H1 (cell line): Measurements from ENCODE around the gene TSPEAR. TPM values are rescaled to one million over a fixed set of nuclear protein-coding genes. Genes with fewer than 3 reads are reported as not detected.

Experiments used
- CTCF ChIA-PET: fragments of 300-600 bp; sonication (Branson Sonifier 250); formaldehyde crosslinking; loops from one replicate; lab custom pipeline; 2021; ENCODE audit not compliant: partially characterized antibody; lab: Charles Lee
- POLR2A ChIA-PET: fragments of 300-600 bp; sonication (Branson Sonifier 250); formaldehyde crosslinking; loops from one replicate; lab custom pipeline; 2021; ENCODE audit warnings: inconsistent platforms; ENCODE audit not compliant: partially characterized antibody; lab: Charles Lee
- DNase-seq, 2 experiments: peaks; one replicate each; pipeline versions ENCODE4 v3.0.0 to v3.0.0-alpha.2; 2010 to 2022; ENCODE audit warnings: low spot score in 2 of 2, low read depth in 1 of 2, mixed read lengths in 1 of 2
- FAIRE-seq: peaks from 2 replicates; lab custom pipeline; 2011; peaks lifted over from hg19 to GRCh38; lab: Jason Lieb, UNC
- H2AFZ ChIP-seq: 2 replicates; pipeline ENCODE4 v1.8.1; 2012; ENCODE audit warnings: low read length, inconsistent platforms
- H2AK5ac ChIP-seq: 2 replicates; pipeline ENCODE4 v1.6.1; 2013; ENCODE audit warnings: low read depth, low read length
- H2BK120ac ChIP-seq: replicated peaks from 2 replicates; pipeline ENCODE3; 2013; ENCODE audit warnings: low read depth, low read length, inconsistent platforms
- H2BK12ac ChIP-seq: 2 replicates; pipeline ENCODE4 v1.6.1; 2013; ENCODE audit warnings: low read depth, low read length
- H2BK15ac ChIP-seq: 2 replicates; pipeline ENCODE4 v1.6.1; 2013; ENCODE audit warnings: low read length
- H2BK20ac ChIP-seq: 2 replicates; pipeline ENCODE4 v1.6.1; 2013; ENCODE audit warnings: low read length
- H2BK5ac ChIP-seq: 2 replicates; pipeline ENCODE4 v1.6.1; 2013; ENCODE audit warnings: low read depth, low read length
- H3K14ac ChIP-seq: 2 replicates; pipeline ENCODE4 v1.6.1; 2013; ENCODE audit warnings: inconsistent platforms; ENCODE audit not compliant: insufficient read length
- H3K18ac ChIP-seq: 2 replicates; pipeline ENCODE4 v1.6.1; 2013; ENCODE audit warnings: low read length; ENCODE audit errors: extremely low read depth
- H3K23ac ChIP-seq: 2 replicates; pipeline ENCODE4 v1.6.1; 2013; ENCODE audit warnings: inconsistent platforms; ENCODE audit not compliant: insufficient read length
- H3K23me2 ChIP-seq: 2 replicates; pipeline ENCODE4 v1.6.1; 2013; ENCODE audit warnings: low read depth, low read length
- H3K27ac ChIP-seq: 2 replicates; pipeline ENCODE4 v1.6.1; 2011; ENCODE audit warnings: low read depth, low read length, inconsistent platforms
- H3K27me3 ChIP-seq, 4 experiments: replicated peaks in 1 of 4; 1 replicate in 1 of 4; 2 replicates in 3 of 4; pipeline versions ENCODE4 v1.6.1 to v1.8.1; 2011 to 2013; ENCODE audit warnings: low read length in 3 of 4, mild to moderate bottlenecking in 3 of 4, inconsistent platforms in 2 of 4, mixed read lengths in 2 of 4, moderate library complexity in 1 of 4; ENCODE audit not compliant: control insufficient read depth in 3 of 4, insufficient read depth in 3 of 4; ENCODE audit errors: extremely low read depth in 1 of 4
- H3K36me3 ChIP-seq, 4 experiments: 2 replicates each; pipeline versions ENCODE4 v1.6.1 to v1.8.1; 2011 to 2013; ENCODE audit warnings: mild to moderate bottlenecking in 4 of 4, low read length in 3 of 4, moderate library complexity in 2 of 4, control low read depth in 1 of 4, inconsistent platforms in 1 of 4; ENCODE audit not compliant: insufficient read depth in 4 of 4, control insufficient read depth in 2 of 4
- H3K4ac ChIP-seq: replicated peaks from 2 replicates; pipeline ENCODE3; 2013; ENCODE audit warnings: low read length, low read depth, mixed read lengths, inconsistent platforms; ENCODE audit not compliant: insufficient read length
- H3K4me1 ChIP-seq, 4 experiments: replicated peaks in 1 of 4; 1 replicate in 1 of 4; 2 replicates in 3 of 4; pipeline versions ENCODE4 v1.6.1 to v1.8.1; 2011 to 2013; ENCODE audit warnings: low read length in 3 of 4, inconsistent platforms in 2 of 4, mixed read lengths in 1 of 4; ENCODE audit not compliant: insufficient read depth in 4 of 4, control insufficient read depth in 3 of 4
- H3K4me2 ChIP-seq, 2 experiments: 2 replicates each; pipeline versions ENCODE4 v1.6.1 to v1.8.1; 2011 to 2013; ENCODE audit warnings: low read depth in 2 of 2, low read length in 2 of 2, control low read depth in 1 of 2, inconsistent platforms in 1 of 2, mild to moderate bottlenecking in 1 of 2; ENCODE audit not compliant: insufficient read depth in 1 of 2
- H3K4me3 ChIP-seq, 4 experiments: fragments of 200-600, 300-600 bp in 1 of 4; sonication (generic), shearing (Covaris generic), sonication (Bioruptor Twin) in 1 of 4; 2 replicates each; pipeline versions ENCODE4 v1.5.1 to v1.8.1; 2011 to 2016; ENCODE audit warnings: low read length in 4 of 4, low read depth in 3 of 4, control low read depth in 2 of 4, inconsistent platforms in 2 of 4, mild to moderate bottlenecking in 2 of 4, mixed read lengths in 1 of 4, moderate library complexity in 1 of 4; ENCODE audit not compliant: insufficient read depth in 2 of 4; ENCODE audit errors: extremely low read depth in 1 of 4
- H3K56ac ChIP-seq: replicated peaks from 2 replicates; pipeline ENCODE3; 2013; ENCODE audit warnings: low read depth, mild to moderate bottlenecking, mixed read lengths, low read length, inconsistent platforms; ENCODE audit not compliant: insufficient read length
- H3K79me1 ChIP-seq: 2 replicates; pipeline ENCODE4 v1.6.1; 2013; ENCODE audit warnings: low read depth, low read length, control low read depth
- H3K79me2 ChIP-seq, 2 experiments: 2 replicates each; pipeline versions ENCODE4 v1.6.1 to v1.8.1; 2012 to 2013; ENCODE audit warnings: low read length in 2 of 2, mild to moderate bottlenecking in 2 of 2, inconsistent platforms in 1 of 2; ENCODE audit not compliant: insufficient read depth in 2 of 2, control insufficient read depth in 1 of 2
- H3K9ac ChIP-seq, 4 experiments: replicated peaks in 1 of 4; 1 replicate in 1 of 4; 2 replicates in 3 of 4; pipeline versions ENCODE4 v1.6.1 to v1.8.1; 2011 to 2013; ENCODE audit warnings: low read depth in 3 of 4, low read length in 3 of 4, control low read depth in 2 of 4, mild to moderate bottlenecking in 2 of 4, moderate library complexity in 2 of 4, inconsistent platforms in 1 of 4; ENCODE audit errors: extremely low read depth in 1 of 4
- H3K9me3 ChIP-seq, 2 experiments: 2 replicates each; pipeline versions ENCODE4 v1.6.1 to v1.8.1; 2012 to 2013; ENCODE audit warnings: mild to moderate bottlenecking in 2 of 2, moderate library complexity in 2 of 2, control low read depth in 1 of 2, inconsistent platforms in 1 of 2, low read depth in 1 of 2, low read length in 1 of 2, mixed read lengths in 1 of 2; ENCODE audit not compliant: insufficient read depth in 2 of 2
- H4K20me1 ChIP-seq, 2 experiments: replicated peaks in 1 of 2; 2 replicates each; pipeline versions ENCODE3 to v1.8.1; 2011 to 2013; ENCODE audit warnings: inconsistent platforms in 2 of 2, low read length in 2 of 2, mild to moderate bottlenecking in 1 of 2; ENCODE audit not compliant: insufficient read depth in 2 of 2, control insufficient read depth in 1 of 2
- H4K5ac ChIP-seq: 2 replicates; pipeline ENCODE4 v1.6.1; 2013; ENCODE audit warnings: low read length, low read depth, mixed read lengths, inconsistent platforms; ENCODE audit not compliant: insufficient read length
- H4K8ac ChIP-seq: 2 replicates; pipeline ENCODE4 v1.8.0; 2013; ENCODE audit warnings: mild to moderate bottlenecking, moderate library complexity, low read length, inconsistent platforms; ENCODE audit not compliant: insufficient read depth; ENCODE audit errors: extremely low read depth
- H4K91ac ChIP-seq: replicated peaks from 2 replicates; pipeline ENCODE3; 2013; ENCODE audit warnings: low read length, mixed read lengths, inconsistent platforms; ENCODE audit not compliant: insufficient read length
- BCL11A ChIP-seq, 2 experiments: IDR thresholded peaks; one replicate each; pipeline ENCODE4 v1.6.1; 2011; ENCODE audit warnings: low read depth in 2 of 2, low read length in 2 of 2, mild to moderate bottlenecking in 2 of 2
- CTBP2 ChIP-seq: IDR thresholded peaks from 2 replicates; pipeline ENCODE4 v1.7.0; 2011; ENCODE audit warnings: borderline replicate concordance, mild to moderate bottlenecking, moderate library complexity, mixed read lengths, low read length; ENCODE audit not compliant: insufficient read depth, insufficient read length
- EGR1 ChIP-seq: IDR thresholded peaks from 2 replicates; pipeline ENCODE4 v1.6.1; 2011; ENCODE audit warnings: low read depth, low read length, borderline replicate concordance
- HDAC2 ChIP-seq, 2 experiments: fragments of 300-600 bp in 1 of 2; sonication (generic) in 1 of 2; IDR thresholded peaks; 2 replicates each; pipeline ENCODE4 v1.6.1; 2011 to 2012; ENCODE audit warnings: low read depth in 2 of 2, low read length in 2 of 2, mild to moderate bottlenecking in 2 of 2, moderate library complexity in 2 of 2, borderline replicate concordance in 1 of 2, inconsistent platforms in 1 of 2
- KDM4A ChIP-seq: IDR thresholded peaks from one replicate; pipeline ENCODE4 v1.7.1; 2012; ENCODE audit warnings: low read depth, mild to moderate bottlenecking, moderate library complexity, low read length, inconsistent platforms; ENCODE audit not compliant: severe bottlenecking
- KDM5A ChIP-seq: fragments of 200-600 bp; IDR thresholded peaks from 2 replicates; pipeline ENCODE4 v1.7.1; 2012; ENCODE audit warnings: mild to moderate bottlenecking, low read length, inconsistent platforms, mixed read lengths
- NRF1 ChIP-seq: IDR thresholded peaks from 2 replicates; pipeline ENCODE4 v1.6.1; 2011; ENCODE audit warnings: mild to moderate bottlenecking, low read depth, low read length, improper control_type of control experiment
- POLR2A ChIP-seq, 2 experiments: IDR thresholded peaks; 1 replicate in 1 of 2; 2 replicates in 1 of 2; pipeline ENCODE4 v1.6.1; 2011; ENCODE audit warnings: low read depth in 2 of 2, low read length in 2 of 2, mild to moderate bottlenecking in 2 of 2; ENCODE audit errors: control extremely low read depth in 1 of 2
- TAF1 ChIP-seq: IDR thresholded peaks from 2 replicates; pipeline ENCODE4 v1.6.1; 2011; ENCODE audit warnings: mild to moderate bottlenecking, low read depth, low read length
- WGBS, 2 experiments: shearing (Covaris generic) in 1 of 2; methylation state at CpG; one replicate each; pipeline versions ENCODE4 v1.1.6 to v1.1.7; 2013 to 2015; ENCODE audit warnings: low lambda C conversion rate in 2 of 2, mixed read lengths in 2 of 2, inconsistent platforms in 1 of 2, low coverage in 1 of 2, missing lambda C conversion rate in 1 of 2; ENCODE audit not compliant: insufficient replicate concordance in 2 of 2, insufficient coverage in 1 of 2, insufficient read length in 1 of 2; ENCODE audit errors: extremely low coverage in 1 of 2, missing lambda C conversion rate in 1 of 2; 5-methylcytosine and 5-hydroxymethylcytosine counted together
- polyA plus RNA-seq, 7 experiments: library from polyadenylated mRNA; depleted of rRNA in 3 of 7; stranded (reverse) in 5 of 7; unstranded in 2 of 7; fragments of >200 nt in 5 of 7; fragments of 200-250 nt in 2 of 7; gene quantifications; 1 replicate in 5 of 7; 2 replicates in 1 of 7; 4 replicates in 1 of 7; pipeline versions ENCODE4 v1.2.1 to v1.2.3, GENCODE V29; 2011 to 2013; ENCODE audit warnings: missing spikeins in 2 of 7, mixed read lengths in 2 of 7
- total RNA-seq: library from RNA; stranded (reverse); fragmentation: NEBNext Ultra II Directional; extraction: Animal tissue kit (Norgen Biotek cat#: 25700); gene quantifications from 2 replicates; pipeline ENCODE4 v1.2.1, GENCODE V29; 2021
- TF ChIP-seq, protein P1 (sequence below): IDR thresholded peaks from 2 replicates; pipeline ENCODE4 v1.6.1; 2011; ENCODE audit warnings: low read length, improper control_type of control experiment
- TF ChIP-seq, protein P2 (sequence below): IDR thresholded peaks from 2 replicates; pipeline ENCODE4 v1.6.1; 2011; ENCODE audit warnings: low read depth, mild to moderate bottlenecking, low read length; ENCODE audit not compliant: insufficient read depth

The TSPEAR gene
- total and polyA plus RNA-seq, 2 of the 8 experiments (the other 6 are each of a cell fraction or from before 2014, with no cell fraction given), result 0.58 to 0.89 TPM

DNA sequence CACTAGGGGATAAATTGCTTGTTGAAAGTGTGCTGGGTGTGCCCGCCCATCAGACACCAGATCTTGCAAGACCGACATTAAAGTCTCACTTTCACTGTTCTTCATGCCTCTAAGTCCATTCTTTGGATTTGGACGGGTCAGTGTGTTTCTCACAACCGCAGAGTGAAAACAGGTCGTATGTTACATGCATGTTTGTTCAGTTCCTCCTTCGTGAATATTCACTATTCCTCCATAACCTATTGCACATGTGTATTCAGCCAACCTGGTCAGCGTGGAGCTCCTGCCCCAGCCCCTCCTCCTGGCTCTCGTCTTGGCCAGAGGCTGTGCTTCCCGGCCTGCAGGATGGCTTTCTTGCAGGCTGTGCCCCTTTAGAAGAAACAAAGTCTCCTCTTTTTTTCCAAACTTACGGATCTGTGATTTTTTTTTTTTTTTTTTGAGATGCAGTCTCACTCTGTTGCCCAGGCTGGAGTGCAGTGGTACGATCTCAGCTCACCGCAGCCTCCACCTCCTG is 116.9 kb downstream of the TSPEAR start:
- ChIA-PET POLR2A (no interaction called here), CTCF (interaction anchor here (0.7 to 1.4 kb wide), 3 partner anchors 101 to 199 kb away, joined by 3 to 5 read pairs (median 3); no protein-coding TSS in a partner anchor)
- Histone ChIP-seq H3K36me3 (no peaks in the 10 kb centered on the region), H3K4me2 (no peak overlapping the region), H4K91ac (peak overlapping the region; percentile 4), H3K56ac (no peak overlapping the region), H3K79me2 (no peaks in the 10 kb centered on the region), H3K9ac (no peak overlapping the region), H3K18ac (no peak overlapping the region), H2BK12ac (no peak overlapping the region; the same call in 1 of the 2 replicates), H3K9me3 (no peaks in the 10 kb centered on the region), H3K79me1 (no peaks in the 10 kb centered on the region), H3K4ac (no peak overlapping the region), H2BK20ac (peak overlapping the region; percentile 4; the same call in 1 of the 2 replicates), H2BK5ac (peak overlapping the region; percentile 46; the same call in 1 of the 2 replicates), H4K5ac (no peak overlapping the region), H2BK15ac (no peak overlapping the region), H3K14ac (no peak overlapping the region), H3K23me2 (0 out of 2 replicates have a peak, but pooled peaks cover 4% of the 10 kb centered on the region), H4K8ac (no peak overlapping the region), H3K4me1 (peaks cover 2 to 20% (median 9%) of the 10 kb centered on the region in 4 experiments), H4K20me1 (no peaks in the 10 kb centered on the region), H3K23ac (no peak overlapping the region), H3K4me3 (no peak overlapping the region), H2BK120ac (no peak overlapping the region), H3K27me3 (no peaks in the 10 kb centered on the region), H2AFZ (no peak overlapping the region), H2AK5ac (no peak overlapping the region), H3K27ac (no peak overlapping the region)
- 93% methylated on average over 11 of the region's 12 CpGs; no CpG with 5 or more reads in 1 of the 2 experiments for WGBS, 2 experiments
- FAIRE-seq, result no peak
- peak in 1 of 2 experiments; percentile 38 for DNase-seq
- no peak for TF ChIP-seq TAF1
- TF ChIP-seq HDAC2 (IDR thresholded peaks at IDR 0.05; ENCODE audit: borderline replicate concordance in 1 of 2, low read depth in 2 of 2, low read length in 2 of 2), result no peak
- no peak for TF ChIP-seq BCL11A (IDR thresholded peaks at IDR 0.05; ENCODE audit: low read depth in 2 of 2, low read length in 2 of 2)
- TF ChIP-seq KDM5A, result no peak
- TF ChIP-seq CTBP2, result no peak
- TF ChIP-seq, protein P1, sequence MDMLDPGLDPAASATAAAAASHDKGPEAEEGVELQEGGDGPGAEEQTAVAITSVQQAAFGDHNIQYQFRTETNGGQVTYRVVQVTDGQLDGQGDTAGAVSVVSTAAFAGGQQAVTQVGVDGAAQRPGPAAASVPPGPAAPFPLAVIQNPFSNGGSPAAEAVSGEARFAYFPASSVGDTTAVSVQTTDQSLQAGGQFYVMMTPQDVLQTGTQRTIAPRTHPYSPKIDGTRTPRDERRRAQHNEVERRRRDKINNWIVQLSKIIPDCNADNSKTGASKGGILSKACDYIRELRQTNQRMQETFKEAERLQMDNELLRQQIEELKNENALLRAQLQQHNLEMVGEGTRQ, result no peak
- TF ChIP-seq POLR2A (IDR thresholded peaks at IDR 0.05; ENCODE audit: control extremely low read depth in 1 of 2, low read depth in 2 of 2, low read length in 2 of 2), result no peak
- no peak for TF ChIP-seq NRF1
- TF ChIP-seq, protein P2, sequence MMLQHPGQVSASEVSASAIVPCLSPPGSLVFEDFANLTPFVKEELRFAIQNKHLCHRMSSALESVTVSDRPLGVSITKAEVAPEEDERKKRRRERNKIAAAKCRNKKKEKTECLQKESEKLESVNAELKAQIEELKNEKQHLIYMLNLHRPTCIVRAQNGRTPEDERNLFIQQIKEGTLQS, result no peak
- no peak for TF ChIP-seq KDM4A
- no peak for TF ChIP-seq EGR1
